ENCODE measurements around the gene NUP205.

- TF ChIP-seq CTCF (conservative IDR thresholded peaks at IDR 0.05 in 1 of 2, IDR thresholded peaks at IDR 0.05 in 1 of 2; ENCODE audit: extremely low read depth in 1 of 2, insufficient read depth in 1 of 2, low read depth in 1 of 2, low read length in 2 of 2) = no peak
- no peak for TF ChIP-seq EZH2 (IDR thresholded peaks at IDR 0.05; ENCODE audit: borderline replicate concordance, low read length)
Observed at GRCh38 chr7:135684699-135685098, 127.0 kb downstream of the NUP205 start.

All from mammary epithelial cell (primary cell).